Measurements from ENCODE around the gene MT1M. TPM values are rescaled to one million over a fixed set of nuclear protein-coding genes. Genes with fewer than 3 reads are reported as not detected.
"Not testable (repeated sequence)": the region's sequence is repeated elsewhere in the genome, so short reads cannot be mapped to it uniquely, and the experiment has no call there.

The MT1M gene
- total and polyA plus RNA-seq, 2 of the 8 experiments (the other 6 are each of a cell fraction or from before 2014, with no cell fraction given): 2.1 TPM; not detected in 1

DNA sequence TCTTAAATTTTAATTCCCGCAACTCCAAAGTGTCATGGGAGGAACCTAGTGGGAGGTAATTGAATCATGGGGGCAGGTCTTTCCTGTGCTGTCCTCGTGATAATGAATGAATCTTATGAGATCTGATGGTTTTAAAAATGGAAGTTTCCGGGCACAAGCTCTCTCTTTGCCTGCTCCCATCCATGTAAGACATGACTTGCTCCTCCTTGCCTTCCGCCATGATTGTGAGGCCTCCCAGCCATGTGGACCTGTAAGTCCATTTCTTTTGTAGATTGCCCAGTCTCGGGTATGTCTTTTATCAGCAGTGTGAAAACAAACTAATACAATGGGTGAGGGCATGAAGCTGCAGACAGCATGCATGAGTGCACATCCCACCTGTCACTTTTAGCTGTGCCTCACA lies 9.3 kb upstream of the MT1M start:
- H3K27ac ChIP-seq (ENCODE audit: low read depth, low read length); DNase-seq (ENCODE audit: low read depth in 1 of 2, low spot score in 2 of 2); H3K23ac ChIP-seq (ENCODE audit: insufficient read length); H2BK5ac ChIP-seq (ENCODE audit: low read depth, low read length); H3K14ac ChIP-seq (ENCODE audit: insufficient read length); H2BK120ac ChIP-seq (replicated peaks; ENCODE audit: low read depth, low read length); H2BK12ac ChIP-seq (ENCODE audit: low read depth, low read length); H3K4me3 ChIP-seq (ENCODE audit: extremely low read depth in 1 of 4, insufficient read depth in 2 of 4, low read depth in 3 of 4, low read length in 4 of 4); H3K79me2 ChIP-seq (ENCODE audit: control insufficient read depth in 1 of 2, insufficient read depth in 2 of 2, low read length in 2 of 2); H3K9ac ChIP-seq (replicated peaks in 1 of 4; ENCODE audit: extremely low read depth in 1 of 4, low read depth in 3 of 4, low read length in 3 of 4); H3K4ac ChIP-seq (replicated peaks; ENCODE audit: insufficient read length, low read depth, low read length); FAIRE-seq; H3K79me1 ChIP-seq (ENCODE audit: low read depth, low read length); H2AFZ ChIP-seq (ENCODE audit: low read length); H2AK5ac ChIP-seq (ENCODE audit: low read depth, low read length); H2BK20ac ChIP-seq (ENCODE audit: low read length); H4K5ac ChIP-seq (ENCODE audit: insufficient read length, low read depth, low read length); H3K4me2 ChIP-seq (ENCODE audit: insufficient read depth in 1 of 2, low read depth in 2 of 2, low read length in 2 of 2); H4K91ac ChIP-seq (replicated peaks; ENCODE audit: insufficient read length, low read length); H4K20me1 ChIP-seq (replicated peaks in 1 of 2; ENCODE audit: control insufficient read depth in 1 of 2, insufficient read depth in 2 of 2, low read length in 2 of 2); H4K8ac ChIP-seq (ENCODE audit: extremely low read depth, insufficient read depth, low read length); H2BK15ac ChIP-seq (ENCODE audit: low read length); H3K9me3 ChIP-seq (ENCODE audit: insufficient read depth in 2 of 2, low read depth in 1 of 2, low read length in 1 of 2); H3K36me3 ChIP-seq (ENCODE audit: control insufficient read depth in 2 of 4, insufficient read depth in 4 of 4, low read length in 3 of 4); H3K23me2 ChIP-seq (ENCODE audit: low read depth, low read length); H3K18ac ChIP-seq (ENCODE audit: extremely low read depth, low read length); H3K56ac ChIP-seq (replicated peaks; ENCODE audit: insufficient read length, low read depth, low read length): not testable (repeated sequence)
- 69% methylated on average over 5 of the region's 5 CpGs; no CpG with 5 or more reads in 1 of the 2 experiments for WGBS, 2 experiments (ENCODE audit: extremely low coverage in 1 of 2, insufficient coverage in 1 of 2, insufficient read length in 1 of 2, insufficient replicate concordance in 2 of 2, low coverage in 1 of 2, low lambda C conversion rate in 2 of 2, missing lambda C conversion rate in 1 of 2)
- peaks cover 0 to 21% (median 15%) of the 10 kb centered on the region in 4 experiments; a peak in 6 of 7 replicates for H3K4me1 ChIP-seq (replicated peaks in 1 of 4; ENCODE audit: control insufficient read depth in 3 of 4, insufficient read depth in 4 of 4, low read length in 3 of 4)
- ChIA-PET POLR2A (ENCODE audit: partially characterized antibody) (interaction anchor here (0.9 to 4.7 kb wide), 5 partner anchors 9 to 60 kb away, joined by 3 to 66 read pairs (median 29); partner anchors contain the start of genes MT1G, MT1H, MT1M and MT1X), CTCF (ENCODE audit: partially characterized antibody) (interaction anchor here (1.0 to 2.8 kb wide), 3 partner anchors 20 to 97 kb away, joined by 3 to 9 read pairs (median 3); no protein-coding TSS in a partner anchor)
- peaks cover 52 to 85% (median 81%) of the 10 kb centered on the region in 4 experiments for H3K27me3 ChIP-seq (replicated peaks in 1 of 4; ENCODE audit: control insufficient read depth in 3 of 4, extremely low read depth in 1 of 4, insufficient read depth in 3 of 4, low read length in 3 of 4)

Data from H1 (cell line).